Measurements from ENCODE around the gene B3GAT1. TPM values are rescaled to one million over a fixed set of nuclear protein-coding genes. Genes with fewer than 3 reads are reported as not detected.

Gene B3GAT1
- total RNA-seq, 1 donor from 2014 or later = 0.32 TPM

DNA sequence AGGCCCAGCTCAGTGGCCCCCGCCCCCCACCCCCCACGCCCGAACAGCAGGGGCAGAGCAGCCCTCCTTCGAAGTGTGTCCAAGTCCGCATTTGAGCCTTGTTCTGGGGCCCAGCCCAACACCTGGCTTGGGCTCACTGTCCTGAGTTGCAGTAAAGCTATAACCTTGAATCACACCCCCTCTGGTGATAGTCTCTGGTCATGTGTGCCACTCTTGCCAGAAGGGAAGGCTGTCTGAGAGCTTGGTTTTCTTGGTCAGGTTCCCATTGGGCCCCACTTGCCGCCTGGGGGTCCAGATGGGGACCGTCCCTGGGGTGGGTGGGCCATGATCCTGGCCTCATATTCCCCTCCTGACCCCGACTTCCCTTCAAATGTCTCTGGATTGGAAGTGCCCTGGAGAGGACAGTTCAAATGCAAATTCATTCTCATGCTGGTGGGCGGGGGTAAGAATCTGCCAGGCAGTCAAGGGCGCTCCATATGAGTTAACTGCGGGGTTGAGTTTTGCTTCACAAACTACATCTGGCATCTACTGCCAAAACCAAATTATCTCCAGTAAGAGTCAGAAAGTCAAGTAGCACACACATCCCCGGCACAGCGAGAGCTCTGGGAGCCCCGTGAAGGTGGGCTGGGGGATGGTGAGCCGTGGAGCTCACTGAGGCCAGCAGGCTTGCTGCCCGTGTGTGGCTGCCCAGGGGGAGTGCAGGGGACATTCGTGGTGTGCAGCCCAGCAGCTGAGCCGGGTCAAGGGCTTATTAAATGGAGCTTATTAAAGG lies 35.7 kb downstream of the B3GAT1 start:
- H3K4me3 ChIP-seq = no peak overlapping the region
- H3K27ac ChIP-seq = no peak overlapping the region
- H3K36me3 ChIP-seq = no peaks in the 10 kb centered on the region
- intact Hi-C loops (cut with DNase I) = no loop called here
- no peak for DNase-seq (ENCODE audit: low spot score in 2 of 2)
- H3K4me1 ChIP-seq = no peaks in the 10 kb centered on the region
- no peaks in the 10 kb centered on the region for H3K27me3 ChIP-seq
- no peaks in the 10 kb centered on the region for H3K9me3 ChIP-seq
- TF ChIP-seq, protein P1, sequence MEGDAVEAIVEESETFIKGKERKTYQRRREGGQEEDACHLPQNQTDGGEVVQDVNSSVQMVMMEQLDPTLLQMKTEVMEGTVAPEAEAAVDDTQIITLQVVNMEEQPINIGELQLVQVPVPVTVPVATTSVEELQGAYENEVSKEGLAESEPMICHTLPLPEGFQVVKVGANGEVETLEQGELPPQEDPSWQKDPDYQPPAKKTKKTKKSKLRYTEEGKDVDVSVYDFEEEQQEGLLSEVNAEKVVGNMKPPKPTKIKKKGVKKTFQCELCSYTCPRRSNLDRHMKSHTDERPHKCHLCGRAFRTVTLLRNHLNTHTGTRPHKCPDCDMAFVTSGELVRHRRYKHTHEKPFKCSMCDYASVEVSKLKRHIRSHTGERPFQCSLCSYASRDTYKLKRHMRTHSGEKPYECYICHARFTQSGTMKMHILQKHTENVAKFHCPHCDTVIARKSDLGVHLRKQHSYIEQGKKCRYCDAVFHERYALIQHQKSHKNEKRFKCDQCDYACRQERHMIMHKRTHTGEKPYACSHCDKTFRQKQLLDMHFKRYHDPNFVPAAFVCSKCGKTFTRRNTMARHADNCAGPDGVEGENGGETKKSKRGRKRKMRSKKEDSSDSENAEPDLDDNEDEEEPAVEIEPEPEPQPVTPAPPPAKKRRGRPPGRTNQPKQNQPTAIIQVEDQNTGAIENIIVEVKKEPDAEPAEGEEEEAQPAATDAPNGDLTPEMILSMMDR (IDR thresholded peaks at IDR 0.05) = no peak

DNA sequence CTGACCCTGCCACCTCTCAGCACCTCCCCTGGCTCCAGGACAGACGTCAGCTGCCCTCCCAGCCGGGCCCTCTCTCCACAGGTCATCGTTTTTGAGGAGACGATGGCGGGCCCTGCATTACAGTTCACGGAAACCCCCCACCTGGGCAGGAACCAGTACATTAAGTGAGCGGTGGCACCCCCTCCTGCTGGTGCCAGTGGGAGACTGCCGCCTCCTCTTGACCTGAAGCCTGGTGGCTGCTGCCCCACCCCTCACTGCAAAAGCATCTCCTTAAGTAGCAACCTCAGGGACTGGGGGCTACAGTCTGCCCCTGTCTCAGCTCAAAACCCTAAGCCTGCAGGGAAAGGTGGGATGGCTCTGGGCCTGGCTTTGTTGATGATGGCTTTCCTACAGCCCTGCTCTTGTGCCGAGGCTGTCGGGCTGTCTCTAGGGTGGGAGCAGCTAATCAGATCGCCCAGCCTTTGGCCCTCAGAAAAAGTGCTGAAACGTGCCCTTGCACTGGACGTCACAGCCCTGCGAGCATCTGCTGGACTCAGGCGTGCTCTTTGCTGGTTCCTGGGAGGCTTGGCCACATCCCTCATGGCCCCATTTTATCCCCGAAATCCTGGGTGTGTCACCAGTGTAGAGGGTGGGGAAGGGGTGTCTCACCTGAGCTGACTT lies 37.0 kb downstream of the B3GAT1 start:
- intact Hi-C loops (cut with DNase I) = no loop called here
- Histone ChIP-seq H3K4me3 (no peak overlapping the region), H3K27ac (no peak overlapping the region), H3K9me3 (no peaks in the 10 kb centered on the region), H3K27me3 (no peaks in the 10 kb centered on the region), H3K4me1 (no peaks in the 10 kb centered on the region), H3K36me3 (no peaks in the 10 kb centered on the region)
- no peak for DNase-seq (ENCODE audit: low spot score in 2 of 2)
- TF ChIP-seq, protein P1 (IDR thresholded peaks at IDR 0.05) = no peak

DNA sequence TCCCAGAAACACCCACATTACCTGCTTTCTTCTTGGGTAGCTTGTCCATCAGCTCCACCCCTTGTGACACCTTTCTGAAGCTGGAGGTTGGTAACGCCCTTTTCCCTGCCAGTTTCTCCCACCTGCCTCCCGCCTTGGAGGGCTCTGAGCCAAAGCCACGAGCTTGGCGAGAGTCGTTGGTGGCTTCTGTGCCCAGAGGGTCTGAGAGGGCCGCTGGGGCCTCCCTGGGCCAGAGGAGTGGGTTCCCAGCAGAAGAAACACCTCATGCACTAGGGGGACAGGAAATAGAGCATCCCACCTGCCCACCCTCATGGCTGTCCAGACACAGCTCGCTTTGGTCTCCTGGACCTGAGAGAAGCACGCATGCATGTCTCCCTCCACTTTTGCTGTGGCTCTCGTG lies 37.9 kb downstream of the B3GAT1 start:
- H3K27me3 ChIP-seq = no peaks in the 10 kb centered on the region
- TF ChIP-seq, protein P1 (IDR thresholded peaks at IDR 0.05) = no peak
- H3K36me3 ChIP-seq = no peaks in the 10 kb centered on the region
- no peaks in the 10 kb centered on the region for H3K4me1 ChIP-seq
- no peaks in the 10 kb centered on the region for H3K9me3 ChIP-seq
- H3K27ac ChIP-seq = no peak overlapping the region
- H3K4me3 ChIP-seq = no peak overlapping the region
- intact Hi-C loops (cut with DNase I) = no loop called here
- no peak for DNase-seq (ENCODE audit: low spot score in 2 of 2)

DNA sequence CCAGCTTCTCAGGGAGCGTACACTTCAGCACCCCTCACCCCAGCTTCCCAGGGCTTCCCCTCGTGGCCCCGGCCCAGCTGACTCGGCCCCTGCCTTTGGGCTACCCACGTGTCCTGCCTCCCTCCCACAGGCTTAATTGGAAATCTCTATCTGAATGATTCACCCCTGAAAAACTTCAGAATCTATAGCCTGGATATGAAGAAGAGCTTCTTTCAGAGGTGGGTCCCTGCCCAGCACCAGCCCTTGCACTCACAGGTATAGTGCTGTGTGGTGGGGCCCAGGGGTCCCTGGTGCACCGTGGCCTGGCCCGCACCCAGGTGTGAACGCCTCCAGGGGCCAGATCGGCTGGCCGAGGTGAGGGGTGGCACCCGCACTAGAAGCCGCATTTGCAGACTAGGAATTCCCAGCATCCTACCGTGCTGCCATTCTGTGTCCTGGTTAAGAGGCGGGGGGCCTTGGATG lies 38.4 kb downstream of the B3GAT1 start:
- Histone ChIP-seq H3K4me3 (no peak overlapping the region), H3K4me1 (no peaks in the 10 kb centered on the region), H3K27me3 (no peaks in the 10 kb centered on the region), H3K36me3 (no peaks in the 10 kb centered on the region), H3K27ac (no peak overlapping the region), H3K9me3 (no peaks in the 10 kb centered on the region)
- DNase-seq (ENCODE audit: low spot score in 2 of 2) = no peak
- intact Hi-C loops (cut with DNase I) = no loop called here
- TF ChIP-seq, protein P1 (IDR thresholded peaks at IDR 0.05) = no peak

DNA sequence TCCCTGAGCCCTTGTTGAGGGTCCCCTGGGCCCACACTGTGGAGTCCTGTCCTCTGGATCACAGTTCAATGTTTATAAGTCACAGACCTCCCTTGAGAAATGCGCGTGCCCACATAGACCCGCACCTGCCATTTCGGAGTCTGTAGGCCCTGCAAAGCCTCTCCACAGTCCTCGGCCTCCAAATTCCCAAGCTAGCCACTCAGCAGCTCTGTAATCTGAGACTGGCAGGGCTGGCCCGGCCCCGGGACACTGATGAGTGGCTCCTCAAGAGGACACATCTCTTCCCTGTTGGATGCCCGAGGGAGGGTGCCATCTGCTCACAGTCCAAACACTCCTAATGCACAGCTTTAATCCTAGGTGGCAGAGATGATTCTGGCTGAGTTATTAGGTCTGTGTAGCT lies 39.1 kb downstream of the B3GAT1 start:
- Histone ChIP-seq H3K27me3 (no peaks in the 10 kb centered on the region), H3K4me1 (no peaks in the 10 kb centered on the region), H3K9me3 (no peaks in the 10 kb centered on the region), H3K4me3 (no peak overlapping the region), H3K36me3 (no peaks in the 10 kb centered on the region), H3K27ac (no peak overlapping the region)
- intact Hi-C loops (cut with DNase I) = no loop called here
- no peak for DNase-seq (ENCODE audit: low spot score in 2 of 2)
- TF ChIP-seq, protein P1 (IDR thresholded peaks at IDR 0.05) = no peak

Data from ascending aorta (tissue), 2 donors.